Lung (tissue), 10 donors: Measurements from ENCODE around the gene NOMO2. TPM values are rescaled to one million over a fixed set of nuclear protein-coding genes. Genes with fewer than 3 reads are reported as not detected.
"Not testable (repeated sequence)": the region's sequence is repeated elsewhere in the genome, so short reads cannot be mapped to it uniquely, and the experiment has no call there.

Experiments
- ATAC-seq: fragments of 200-7000 bp; cut with Tn5 transposase; one replicate; pipeline ENCODE4 v1.9.1; 2020; ENCODE audit warnings: moderate number of reproducible peaks; ENCODE audit not compliant: insufficient read depth, low FRiP score
- DNase-seq, 3 donors: peaks; one replicate each; pipeline ENCODE4 v3.0.0-alpha.2; 2013 to 2017
- H3K27ac ChIP-seq, 2 donors: one replicate each; pipeline ENCODE4 v1.5.1; 2013; ENCODE audit warnings: mild to moderate bottlenecking in 2 of 2, moderate library complexity in 2 of 2, control low read depth in 1 of 2, inconsistent platforms in 1 of 2, low read depth in 1 of 2, low read length in 1 of 2
- H3K27me3 ChIP-seq, 3 donors: one replicate each; pipeline ENCODE4 v1.5.1; 2013; ENCODE audit warnings: low read length in 2 of 3; ENCODE audit not compliant: control insufficient read depth in 3 of 3, insufficient read depth in 3 of 3
- H3K36me3 ChIP-seq, 4 donors: one replicate each; pipeline ENCODE4 v1.5.1; 2013; ENCODE audit warnings: low read length in 4 of 4, mild to moderate bottlenecking in 1 of 4, moderate library complexity in 1 of 4; ENCODE audit not compliant: control insufficient read depth in 4 of 4, insufficient read depth in 4 of 4
- H3K4me1 ChIP-seq, 5 donors: one replicate each; pipeline ENCODE4 v1.5.1; 2013; ENCODE audit warnings: low read length in 5 of 5, mild to moderate bottlenecking in 2 of 5, moderate library complexity in 1 of 5; ENCODE audit not compliant: control insufficient read depth in 5 of 5, insufficient read depth in 5 of 5
- H3K4me3 ChIP-seq: one replicate; pipeline ENCODE4 v1.5.1; 2013; ENCODE audit warnings: mild to moderate bottlenecking, control low read depth, moderate library complexity
- H3K9ac ChIP-seq, 2 donors: one replicate each; pipeline ENCODE4 v1.5.1; 2013; ENCODE audit warnings: low read length in 2 of 2, control low read depth in 1 of 2; ENCODE audit not compliant: insufficient read depth in 1 of 2
- H3K9me3 ChIP-seq, 4 donors: one replicate each; pipeline ENCODE4 v1.5.1; 2013; ENCODE audit warnings: low read length in 3 of 4, mild to moderate bottlenecking in 1 of 4, moderate library complexity in 1 of 4; ENCODE audit not compliant: control insufficient read depth in 4 of 4, insufficient read depth in 3 of 4
- WGBS, 2 donors: extraction: QIAGEN DNeasy Blood & Tissue Kit; methylation state at CpG; one replicate each; pipeline ENCODE4 v1.1.7; 2013; 5-methylcytosine and 5-hydroxymethylcytosine counted together
- polyA plus RNA-seq, 2 donors: library from polyadenylated mRNA; stranded (reverse); fragments of 200-250 nt; gene quantifications; one replicate each; pipeline ENCODE4 v1.2.1, GENCODE V29; 2013
- total RNA-seq, 2 donors: library from RNA; depleted of rRNA in 1 of 2; stranded (reverse); fragments of >200 nt in 1 of 2; gene quantifications; one replicate each; pipeline ENCODE4 v1.2.1, GENCODE V29; 2014 to 2021
- donor health status: Bipolar disorder and iron deficiency.
- donor health status: healthy.
- donor health status: DM: yes; HTN: yes; CAD: no.

Gene NOMO2
- total and polyA plus RNA-seq, 4 donors, result 58.8 to 123 (median 88.3) TPM

DNA sequence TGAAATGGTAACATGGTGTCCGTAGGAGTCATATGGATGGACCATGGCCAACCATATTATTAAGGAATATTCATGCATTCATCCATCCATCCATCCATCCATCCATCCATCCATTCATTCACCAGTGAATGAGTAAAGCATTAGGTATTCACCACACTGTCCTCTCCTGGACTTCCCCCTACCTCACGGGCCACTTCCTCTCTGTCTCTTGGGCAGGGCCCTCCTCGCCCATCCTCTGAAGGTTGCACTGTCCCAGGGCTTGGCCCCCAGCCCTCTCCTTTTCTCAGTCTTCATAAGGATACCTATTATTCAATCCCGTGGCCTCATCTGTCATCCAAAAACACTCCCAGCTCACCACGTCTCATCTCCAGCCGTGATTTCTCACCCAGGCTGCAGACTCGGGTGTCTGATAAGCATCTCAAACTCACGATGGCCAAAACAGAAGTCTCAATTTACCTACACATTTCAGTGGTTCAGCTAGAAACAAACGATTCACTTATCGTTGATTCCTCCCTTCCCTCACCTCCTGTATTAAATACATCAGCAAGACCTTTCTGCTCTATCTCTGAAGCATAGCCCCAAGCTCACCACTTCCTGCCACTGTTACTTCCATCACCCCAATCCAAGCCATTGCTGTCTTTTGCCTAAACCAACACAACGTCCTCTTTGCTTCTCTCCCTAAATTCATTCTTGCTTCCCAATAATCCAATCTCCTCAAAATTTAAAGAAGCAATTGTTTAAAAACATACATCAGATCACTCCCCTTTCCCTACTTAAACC lies 69.6 kb downstream of the NOMO2 start:
- not testable (repeated sequence) for H3K4me3 ChIP-seq, H3K36me3 ChIP-seq, H3K4me1 ChIP-seq, H3K9me3 ChIP-seq, DNase-seq, H3K9ac ChIP-seq, ATAC-seq, H3K27ac ChIP-seq, H3K27me3 ChIP-seq
- no CpG with 5 or more reads among the region's 11 CpGs for WGBS, 2 donors

DNA sequence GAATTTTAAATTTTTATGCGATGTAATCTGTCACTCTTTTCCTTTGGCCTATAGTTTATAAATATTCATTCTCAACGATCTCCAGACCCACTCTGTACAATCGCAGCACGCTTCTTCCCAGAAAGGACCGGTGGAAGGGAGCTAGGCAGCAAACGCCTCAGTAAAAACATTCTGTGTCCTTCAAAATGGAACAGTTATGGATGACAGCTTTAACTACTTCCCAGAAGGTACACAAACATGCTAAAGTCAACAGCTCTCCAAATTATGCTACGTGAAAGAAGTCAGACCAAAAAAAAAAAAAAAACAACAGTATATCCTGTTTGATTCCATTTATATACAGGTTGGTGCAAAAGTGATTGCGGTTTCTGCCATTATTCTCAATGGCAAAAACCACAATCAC lies 125.9 kb downstream of the NOMO2 start:
- H3K4me3 ChIP-seq, H3K9me3 ChIP-seq, ATAC-seq, H3K36me3 ChIP-seq, H3K27me3 ChIP-seq, H3K27ac ChIP-seq, H3K9ac ChIP-seq, DNase-seq, H3K4me1 ChIP-seq: not testable (repeated sequence)
- 67% methylated on average over 1 to 4 of the region's 8 CpGs for WGBS, 2 donors

DNA sequence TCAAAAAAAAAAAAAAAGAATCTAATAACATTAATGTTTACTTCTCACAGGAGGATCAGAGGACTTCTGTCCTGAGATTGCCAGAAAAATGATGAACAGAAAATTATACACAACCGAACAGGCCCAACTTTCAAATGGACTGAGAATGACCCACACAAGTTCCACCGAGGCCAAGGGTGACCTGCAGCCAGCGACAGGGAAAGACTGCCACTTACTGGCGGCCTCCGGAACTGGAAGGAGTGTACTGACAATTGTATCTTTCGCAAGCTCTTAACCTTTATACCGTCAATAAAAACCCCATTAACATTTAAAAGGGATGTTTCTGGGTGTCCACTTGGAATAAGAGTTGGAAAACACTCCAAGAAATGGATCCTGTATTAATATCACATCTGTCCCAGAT lies 146.1 kb downstream of the NOMO2 start:
- H3K9me3 ChIP-seq, H3K9ac ChIP-seq, DNase-seq, H3K36me3 ChIP-seq, H3K4me3 ChIP-seq, H3K27ac ChIP-seq, H3K4me1 ChIP-seq, H3K27me3 ChIP-seq: not testable (repeated sequence)
- ATAC-seq, result peak; percentile 88
- no CpG with 5 or more reads among the region's 7 CpGs for WGBS, 2 donors

DNA sequence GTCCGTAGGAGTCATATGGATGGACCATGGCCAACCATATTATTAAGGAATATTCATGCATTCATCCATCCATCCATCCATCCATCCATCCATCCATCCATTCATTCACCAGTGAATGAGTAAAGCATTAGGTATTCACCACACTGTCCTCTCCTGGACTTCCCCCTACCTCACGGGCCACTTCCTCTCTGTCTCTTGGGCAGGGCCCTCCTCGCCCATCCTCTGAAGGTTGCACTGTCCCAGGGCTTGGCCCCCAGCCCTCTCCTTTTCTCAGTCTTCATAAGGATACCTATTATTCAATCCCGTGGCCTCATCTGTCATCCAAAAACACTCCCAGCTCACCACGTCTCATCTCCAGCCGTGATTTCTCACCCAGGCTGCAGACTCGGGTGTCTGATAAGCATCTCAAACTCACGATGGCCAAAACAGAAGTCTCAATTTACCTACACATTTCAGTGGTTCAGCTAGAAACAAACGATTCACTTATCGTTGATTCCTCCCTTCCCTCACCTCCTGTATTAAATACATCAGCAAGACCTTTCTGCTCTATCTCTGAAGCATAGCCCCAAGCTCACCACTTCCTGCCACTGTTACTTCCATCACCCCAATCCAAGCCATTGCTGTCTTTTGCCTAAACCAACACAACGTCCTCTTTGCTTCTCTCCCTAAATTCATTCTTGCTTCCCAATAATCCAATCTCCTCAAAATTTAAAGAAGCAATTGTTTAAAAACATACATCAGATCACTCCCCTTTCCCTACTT lies 152.2 kb downstream of the NOMO2 start:
- H3K9ac ChIP-seq, H3K36me3 ChIP-seq, H3K27me3 ChIP-seq, ATAC-seq, H3K27ac ChIP-seq, H3K4me1 ChIP-seq, DNase-seq, H3K4me3 ChIP-seq, H3K9me3 ChIP-seq: not testable (repeated sequence)
- WGBS, 2 donors, result no CpG with 5 or more reads among the region's 11 CpGs

DNA sequence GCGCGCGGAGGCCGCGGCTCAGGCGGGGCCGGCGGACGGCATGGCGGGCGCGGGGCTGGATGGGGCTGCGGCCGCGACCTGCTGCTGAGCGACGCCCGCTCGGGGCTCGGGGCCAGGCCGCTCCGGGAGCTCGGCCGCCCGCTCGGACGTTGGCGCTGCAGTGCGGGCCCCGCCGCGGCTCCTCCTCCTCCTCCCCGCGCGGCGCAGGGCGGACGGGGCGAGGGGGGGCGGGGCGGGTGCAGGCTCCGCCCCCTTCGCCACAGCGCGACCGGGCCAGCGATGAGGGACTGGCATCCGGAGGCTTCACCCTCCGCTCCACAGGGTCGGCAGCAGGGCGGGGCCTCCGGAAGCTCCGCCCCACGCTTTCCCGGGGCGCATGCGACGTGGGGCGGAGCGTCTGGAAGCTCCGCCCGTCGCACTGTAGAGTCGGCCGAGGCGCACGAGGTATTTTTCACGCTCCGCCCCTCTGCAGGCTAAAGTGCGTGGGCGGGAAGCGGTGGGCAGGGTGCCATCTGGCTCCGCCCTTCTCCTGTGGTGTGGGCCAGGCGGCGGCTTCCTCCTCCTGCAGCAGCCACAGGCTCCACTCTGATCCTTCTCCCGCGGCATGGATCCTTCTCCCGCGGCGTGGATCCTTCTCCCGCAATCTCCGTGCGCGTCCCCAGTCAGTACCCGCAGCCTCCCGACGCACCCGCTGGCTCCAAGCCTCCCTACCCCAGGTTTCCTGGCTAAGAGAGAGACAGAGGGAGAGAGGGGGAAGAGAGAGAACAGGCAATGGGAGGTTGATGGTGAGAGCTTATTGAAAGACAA lies 159.8 kb downstream of the NOMO2 start:
- H3K36me3 ChIP-seq, DNase-seq, H3K4me1 ChIP-seq, H3K27ac ChIP-seq, H3K27me3 ChIP-seq, H3K4me3 ChIP-seq, H3K9me3 ChIP-seq, H3K9ac ChIP-seq: not testable (repeated sequence)
- peak; percentile 90 for ATAC-seq
- no CpG with 5 or more reads among the region's 88 CpGs for WGBS, 2 donors

DNA sequence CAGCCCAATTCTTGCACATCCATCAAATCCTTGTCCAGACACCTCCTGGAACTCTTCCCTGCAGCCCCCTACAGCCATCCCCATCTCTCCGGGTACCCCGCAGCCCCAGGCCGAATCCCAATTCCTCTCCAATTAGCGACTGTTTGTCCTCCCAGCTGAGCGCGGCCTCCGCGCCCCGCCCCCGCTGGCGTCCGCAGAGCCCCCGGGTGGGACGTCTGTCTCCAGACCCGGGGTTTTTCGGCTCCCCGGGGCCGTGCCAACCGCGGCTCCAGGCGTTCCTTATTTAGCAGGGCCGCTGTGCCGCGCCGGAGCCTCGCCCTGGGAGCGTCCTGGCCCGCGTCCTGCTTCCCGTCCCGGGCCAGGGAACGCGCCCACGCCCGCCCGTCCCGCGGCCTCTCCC lies 160.7 kb downstream of the NOMO2 start:
- H3K36me3 ChIP-seq, H3K27me3 ChIP-seq, DNase-seq, H3K9ac ChIP-seq, H3K4me3 ChIP-seq, H3K9me3 ChIP-seq, ATAC-seq, H3K4me1 ChIP-seq: not testable (repeated sequence)
- peak overlapping the region in 1 of 2 donors; percentile 33 for H3K27ac ChIP-seq
- WGBS, 2 donors, result 1 to 2% methylated on average over 14 to 20 of the region's 38 CpGs

DNA sequence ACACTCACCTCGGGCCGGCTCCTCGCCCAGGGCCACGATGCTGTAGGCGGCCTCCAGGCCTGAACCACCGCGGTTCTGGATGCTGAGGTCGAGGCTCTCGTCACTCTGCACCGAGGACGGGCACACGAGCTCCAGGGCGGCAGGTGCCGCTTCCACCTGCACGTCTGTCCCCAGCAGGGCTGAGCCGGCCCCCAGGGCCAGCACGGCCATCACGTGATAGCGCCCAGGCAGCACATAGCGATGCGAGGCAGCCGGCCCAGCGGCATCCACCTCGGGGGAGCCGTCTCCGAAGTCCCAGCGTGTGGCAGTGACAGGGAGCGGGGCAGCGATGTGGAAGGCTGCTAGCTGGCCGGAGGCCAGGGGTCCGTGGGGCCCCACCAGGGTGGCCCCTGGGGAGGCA lies 167.5 kb downstream of the NOMO2 start:
- not testable (repeated sequence) for H3K27ac ChIP-seq, H3K36me3 ChIP-seq, H3K9ac ChIP-seq, H3K4me3 ChIP-seq, H3K27me3 ChIP-seq, DNase-seq, H3K9me3 ChIP-seq, ATAC-seq, H3K4me1 ChIP-seq
- WGBS, 2 donors, result 74% methylated on average over 14 of the region's 31 CpGs; no CpG with 5 or more reads in 1 of the 2 donors

DNA sequence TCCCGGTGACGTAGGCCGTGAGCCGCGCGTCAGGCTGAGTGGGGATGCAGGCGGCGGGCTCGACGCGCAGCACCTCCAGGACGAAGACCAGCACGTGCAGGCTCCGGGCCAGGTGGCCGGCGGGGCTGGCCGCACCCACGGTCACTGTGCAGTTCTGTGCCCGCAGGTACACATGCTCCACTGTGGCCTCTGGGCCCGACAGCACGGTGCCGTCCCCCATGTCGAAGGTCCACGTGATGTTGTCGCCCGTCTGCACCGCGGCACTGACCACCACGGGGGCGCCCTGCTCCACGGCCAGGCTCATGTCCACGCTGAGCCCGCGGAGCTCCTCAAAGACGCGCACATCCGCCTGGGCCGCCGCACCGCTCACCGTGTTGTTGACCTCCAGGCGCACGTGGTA lies 174.1 kb downstream of the NOMO2 start:
- not testable (repeated sequence) for DNase-seq, H3K9ac ChIP-seq, ATAC-seq, H3K36me3 ChIP-seq, H3K27me3 ChIP-seq, H3K27ac ChIP-seq, H3K9me3 ChIP-seq, H3K4me1 ChIP-seq, H3K4me3 ChIP-seq
- WGBS, 2 donors, result no CpG with 5 or more reads among the region's 43 CpGs
